ENCODE measurements around the gene ALG1.

ALG1 gene

DNA sequence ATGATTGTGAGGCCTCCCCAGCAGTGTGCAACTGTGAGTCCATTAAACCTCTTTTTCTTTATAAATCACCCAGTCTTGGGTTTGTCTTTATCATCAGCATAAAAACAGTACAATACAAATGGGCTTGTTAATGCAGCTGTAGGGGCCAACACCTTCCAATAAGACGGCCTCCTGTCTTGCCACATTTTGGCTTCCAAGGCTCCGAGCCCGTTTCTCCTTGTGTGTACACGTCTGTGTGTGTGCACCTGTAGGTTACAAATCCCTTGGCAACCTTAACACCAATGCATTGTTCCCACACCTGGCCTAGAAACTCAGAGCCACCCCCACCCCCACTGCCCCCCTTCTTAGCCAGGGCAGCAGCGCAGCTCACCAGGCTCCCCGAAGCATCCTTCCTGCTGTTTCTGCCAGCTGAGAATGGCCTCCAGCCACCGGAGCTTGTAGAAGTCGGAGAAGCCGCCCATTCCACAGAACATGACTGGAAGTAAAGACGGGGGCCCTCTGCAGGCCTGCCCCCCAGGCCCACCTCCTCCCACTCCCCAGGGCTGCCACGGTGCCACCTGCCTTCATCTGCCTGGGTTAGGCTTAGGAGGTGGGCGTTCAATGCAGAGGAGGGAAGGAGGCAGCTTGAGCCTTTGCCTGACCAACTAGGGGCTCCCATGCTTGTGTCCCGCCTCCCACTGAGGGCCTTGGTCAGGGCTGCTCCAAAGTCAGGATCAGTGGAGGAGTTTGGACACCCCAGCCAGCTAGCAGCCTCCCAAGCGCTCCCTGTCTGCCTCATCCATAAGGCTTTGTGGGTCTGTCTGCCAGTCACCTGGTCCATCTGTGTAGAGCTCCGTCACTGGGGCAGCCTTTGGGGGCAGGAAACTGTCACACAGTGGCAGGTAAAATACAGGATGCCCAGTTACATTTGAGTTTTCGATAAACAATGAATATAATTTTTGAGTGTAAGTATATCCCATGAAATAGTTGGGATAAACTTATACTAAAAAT, 16.5 kb upstream of the ALG1 start:
- Histone ChIP-seq H3K4me1 (no peaks in the 10 kb centered on the region), H3K4me3 (ENCODE audit: low read depth, low read length) (no peak overlapping the region)

DNA sequence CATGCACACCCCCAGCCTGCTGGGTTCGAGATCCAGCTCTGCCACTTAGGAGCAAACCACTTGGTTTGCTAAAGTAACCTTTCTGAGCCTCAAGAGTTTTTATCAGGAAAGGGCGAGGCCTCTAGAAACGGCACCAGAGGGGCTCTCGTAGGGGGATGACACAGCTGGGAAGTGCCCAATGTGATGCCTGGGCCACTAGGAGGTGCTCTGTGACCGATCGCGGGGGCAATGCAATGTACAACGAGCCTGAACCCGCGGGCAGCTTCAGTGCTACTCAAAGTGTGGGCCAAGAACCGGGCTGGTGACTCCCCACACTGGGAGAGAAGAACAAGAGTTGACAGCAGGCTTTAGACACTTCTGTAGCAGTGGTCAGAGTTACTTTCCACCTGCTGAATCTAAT, 15.3 kb upstream of the ALG1 start:
- H3K4me3 ChIP-seq (ENCODE audit: low read depth, low read length): no peak overlapping the region
- H3K36me3 ChIP-seq: no peaks in the 10 kb centered on the region
- H3K27me3 ChIP-seq: peaks cover 10% of the 10 kb centered on the region
- peak; percentile 66 for DNase-seq
- H3K9me3 ChIP-seq: no peaks in the 10 kb centered on the region
- no peaks in the 10 kb centered on the region for H3K4me1 ChIP-seq
- TF ChIP-seq, protein P1, sequence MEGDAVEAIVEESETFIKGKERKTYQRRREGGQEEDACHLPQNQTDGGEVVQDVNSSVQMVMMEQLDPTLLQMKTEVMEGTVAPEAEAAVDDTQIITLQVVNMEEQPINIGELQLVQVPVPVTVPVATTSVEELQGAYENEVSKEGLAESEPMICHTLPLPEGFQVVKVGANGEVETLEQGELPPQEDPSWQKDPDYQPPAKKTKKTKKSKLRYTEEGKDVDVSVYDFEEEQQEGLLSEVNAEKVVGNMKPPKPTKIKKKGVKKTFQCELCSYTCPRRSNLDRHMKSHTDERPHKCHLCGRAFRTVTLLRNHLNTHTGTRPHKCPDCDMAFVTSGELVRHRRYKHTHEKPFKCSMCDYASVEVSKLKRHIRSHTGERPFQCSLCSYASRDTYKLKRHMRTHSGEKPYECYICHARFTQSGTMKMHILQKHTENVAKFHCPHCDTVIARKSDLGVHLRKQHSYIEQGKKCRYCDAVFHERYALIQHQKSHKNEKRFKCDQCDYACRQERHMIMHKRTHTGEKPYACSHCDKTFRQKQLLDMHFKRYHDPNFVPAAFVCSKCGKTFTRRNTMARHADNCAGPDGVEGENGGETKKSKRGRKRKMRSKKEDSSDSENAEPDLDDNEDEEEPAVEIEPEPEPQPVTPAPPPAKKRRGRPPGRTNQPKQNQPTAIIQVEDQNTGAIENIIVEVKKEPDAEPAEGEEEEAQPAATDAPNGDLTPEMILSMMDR (IDR thresholded peaks at IDR 0.05; ENCODE audit: low read depth, low read length): peak; percentile 71

More for the DNA sequence above, 16.5 kb upstream of the ALG1 start:
- DNase-seq: no peak
- Histone ChIP-seq H3K27me3 (peaks cover 18% of the 10 kb centered on the region), H3K9me3 (no peaks in the 10 kb centered on the region), H3K36me3 (no peaks in the 10 kb centered on the region)
- TF ChIP-seq, protein P1 (IDR thresholded peaks at IDR 0.05; ENCODE audit: low read depth, low read length): no peak

DNA sequence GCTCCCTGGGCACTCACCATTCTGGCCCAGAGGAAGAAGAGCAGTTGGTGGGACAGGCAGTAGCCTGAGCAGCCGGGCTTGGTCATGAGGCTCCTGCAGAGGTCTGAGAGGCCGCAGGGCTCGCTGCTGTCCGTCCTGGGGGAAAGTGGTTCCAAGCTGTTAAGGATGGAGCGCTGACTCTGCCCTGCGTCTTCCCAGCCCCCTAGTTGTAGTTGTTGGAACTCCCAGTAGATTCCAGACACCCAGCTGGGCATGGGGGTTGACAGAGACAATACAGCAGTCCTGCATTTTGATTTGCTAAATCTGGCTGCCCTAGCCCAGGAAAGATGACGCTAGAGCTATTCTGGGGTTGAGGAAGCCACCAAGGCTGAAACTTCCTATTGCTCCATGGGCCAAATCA, 13.2 kb upstream of the ALG1 start:
- no peak overlapping the region for H3K4me3 ChIP-seq (ENCODE audit: low read depth, low read length)
- peaks cover 23% of the 10 kb centered on the region for H3K27me3 ChIP-seq
- DNase-seq: peak; percentile 46
- no peaks in the 10 kb centered on the region for H3K36me3 ChIP-seq
- H3K4me1 ChIP-seq: no peaks in the 10 kb centered on the region
- TF ChIP-seq, protein P1 (IDR thresholded peaks at IDR 0.05; ENCODE audit: low read depth, low read length): peak; percentile 54
- H3K9me3 ChIP-seq: no peaks in the 10 kb centered on the region; the same call in 1 of the 2 replicates

DNA sequence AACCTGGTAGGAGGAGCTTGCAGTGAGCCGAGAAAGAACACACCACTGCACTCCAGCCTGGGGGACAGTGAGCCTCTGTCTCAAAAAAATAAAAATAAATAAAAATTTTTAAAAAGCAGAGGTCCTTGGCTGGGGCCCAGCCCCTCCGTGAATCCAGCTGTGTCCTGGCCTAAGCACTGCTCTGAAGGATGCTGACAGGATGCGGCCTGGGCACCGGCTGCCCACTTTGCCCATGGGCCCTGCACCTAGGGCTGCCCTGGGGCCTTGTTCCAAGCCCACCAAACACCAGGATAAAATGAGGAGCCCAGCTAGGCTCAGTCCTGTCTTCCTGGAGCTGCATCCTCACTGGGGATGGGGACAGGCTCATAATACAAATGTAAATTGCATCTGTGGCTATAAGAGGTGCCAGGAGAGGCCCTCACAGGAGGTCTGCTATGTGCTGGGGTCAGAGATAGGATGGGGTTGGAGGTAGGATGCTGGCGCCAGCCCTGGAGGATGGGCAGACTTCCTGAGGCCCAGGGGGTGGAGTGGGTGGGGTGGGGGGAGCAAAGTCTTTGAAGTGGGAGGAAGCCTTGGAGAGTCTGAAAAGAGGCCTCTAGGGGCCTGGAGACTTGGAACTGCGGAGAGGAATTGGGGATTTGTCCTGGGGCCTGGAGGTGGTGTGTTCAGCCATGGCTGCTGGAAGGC, 12.1 kb upstream of the ALG1 start:
- no peak for DNase-seq
- H3K27me3 ChIP-seq: peaks cover 29% of the 10 kb centered on the region
- H3K36me3 ChIP-seq: no peaks in the 10 kb centered on the region
- no peaks in the 10 kb centered on the region; the same call in 1 of the 2 replicates for H3K9me3 ChIP-seq
- TF ChIP-seq, protein P1 (IDR thresholded peaks at IDR 0.05; ENCODE audit: low read depth, low read length): no peak
- H3K4me3 ChIP-seq (ENCODE audit: low read depth, low read length): no peak overlapping the region
- no peaks in the 10 kb centered on the region for H3K4me1 ChIP-seq

DNA sequence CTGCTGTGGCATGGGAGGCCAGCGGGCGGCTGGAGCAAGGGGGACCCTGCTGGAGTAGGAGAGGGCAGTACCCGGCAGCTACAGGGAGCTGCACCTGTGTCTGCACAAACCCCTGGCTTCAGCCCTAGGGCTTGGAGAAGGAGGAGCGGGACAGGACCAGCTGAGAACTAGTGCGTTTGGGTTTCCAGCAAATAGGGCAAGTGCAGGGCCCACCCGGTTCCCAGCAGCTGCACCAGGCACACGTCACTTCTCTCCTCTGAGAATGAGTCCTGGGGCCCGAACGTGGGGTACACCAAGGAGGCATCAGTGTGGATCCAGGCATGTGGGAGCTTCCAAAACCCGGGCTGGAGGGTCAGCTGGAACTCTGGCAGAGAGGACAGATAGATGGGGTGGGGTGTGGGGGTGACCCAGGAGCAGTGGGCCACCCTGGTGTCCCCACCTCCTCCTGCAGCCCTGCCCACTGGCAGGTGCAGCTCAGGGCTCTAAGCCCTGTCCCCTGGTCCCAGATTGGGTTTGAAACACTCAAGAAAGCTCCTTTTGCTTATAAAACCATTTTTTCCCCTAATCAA, 11.5 kb upstream of the ALG1 start:
- Histone ChIP-seq H3K27me3 (peaks cover 35% of the 10 kb centered on the region), H3K4me3 (ENCODE audit: low read depth, low read length) (no peak overlapping the region), H3K36me3 (no peaks in the 10 kb centered on the region), H3K9me3 (no peaks in the 10 kb centered on the region; the same call in 1 of the 2 replicates), H3K4me1 (no peaks in the 10 kb centered on the region)
- TF ChIP-seq, protein P1 (IDR thresholded peaks at IDR 0.05; ENCODE audit: low read depth, low read length): no peak
- no peak for DNase-seq
